DOHH2 (cell line): ENCODE data around the gene COL20A1.

Source experiments
- H3F3A ChIP-seq: fragments of 200-600 bp; sonication (generic), shearing (Covaris generic); 2 replicates; pipeline ENCODE4 v1.6.0; 2016; ENCODE audit warnings: antibody characterized with exemption, mild to moderate bottlenecking; ENCODE audit not compliant: control insufficient read depth, insufficient read depth
- H3K27ac ChIP-seq: fragments of 200-600 bp; sonication (generic); 2 replicates; pipeline ENCODE4 v1.5.1; 2014; ENCODE audit warnings: low read depth, mild to moderate bottlenecking, low read length, moderate library complexity
- H3K27me3 ChIP-seq: fragments of 200-600 bp; sonication (generic); 2 replicates; pipeline ENCODE4 v1.6.1; 2014; ENCODE audit warnings: mild to moderate bottlenecking, low read length, mixed read lengths; ENCODE audit not compliant: control insufficient read depth
- H3K36me3 ChIP-seq: fragments of 200-600 bp; sonication (generic); 2 replicates; pipeline ENCODE4 v1.6.1; 2014; ENCODE audit warnings: mild to moderate bottlenecking, low read length, moderate library complexity, mixed read lengths; ENCODE audit not compliant: control insufficient read depth
- H3K4me1 ChIP-seq: fragments of 200-600 bp; sonication (generic); 2 replicates; pipeline ENCODE4 v1.6.1; 2014; ENCODE audit warnings: mild to moderate bottlenecking, low read length, mixed read lengths; ENCODE audit not compliant: control insufficient read depth
- H3K4me2 ChIP-seq: fragments of 200-600 bp; sonication (generic); 2 replicates; pipeline ENCODE4 v1.6.0; 2014; ENCODE audit warnings: mild to moderate bottlenecking, low read length, moderate library complexity
- H3K4me3 ChIP-seq: fragments of 200-600 bp; sonication (generic); 2 replicates; pipeline ENCODE4 v1.5.1; 2014; ENCODE audit warnings: mild to moderate bottlenecking, low read length, mixed read lengths
- H3K79me2 ChIP-seq: fragments of 200-600 bp; sonication (generic); 2 replicates; pipeline ENCODE4 v1.6.1; 2014; ENCODE audit warnings: mild to moderate bottlenecking, low read length, mixed read lengths; ENCODE audit not compliant: control insufficient read depth
- H3K9me2 ChIP-seq: fragments of 200-600 bp; sonication (generic); replicated peaks from 2 replicates; pipeline ENCODE4 v1.6.1; 2014; ENCODE audit warnings: mild to moderate bottlenecking, low read length, mixed read lengths; ENCODE audit not compliant: control insufficient read depth
- H3K9me3 ChIP-seq: fragments of 200-600 bp; sonication (generic); 2 replicates; pipeline ENCODE4 v1.6.1; 2014; ENCODE audit warnings: antibody characterized with exemption, low read length, mixed read lengths; ENCODE audit not compliant: control insufficient read depth, insufficient read depth
- H4K20me1 ChIP-seq: fragments of 200-600 bp; sonication (generic); 2 replicates; pipeline ENCODE4 v1.6.0; 2014; ENCODE audit warnings: low read depth, mild to moderate bottlenecking, antibody characterized with exemption, low read length, moderate library complexity; ENCODE audit not compliant: control insufficient read depth, insufficient read depth
- EZH2phosphoT487 ChIP-seq: fragments of 200-600 bp; sonication (generic); IDR thresholded peaks from 2 replicates; pipeline ENCODE4 v1.6.1; 2017; ENCODE audit warnings: borderline replicate concordance, mild to moderate bottlenecking, antibody characterized with exemption, low read length, moderate library complexity, mixed read lengths
- TF ChIP-seq, protein P1 (sequence below): fragments of 200-600 bp; sonication (generic); IDR thresholded peaks from one replicate; pipeline ENCODE4 v1.5.1; 2014; ENCODE audit warnings: antibody characterized with exemption, mild to moderate bottlenecking, low read depth, low read length; ENCODE audit not compliant: poor library complexity, severe bottlenecking

COL20A1 gene

DNA sequence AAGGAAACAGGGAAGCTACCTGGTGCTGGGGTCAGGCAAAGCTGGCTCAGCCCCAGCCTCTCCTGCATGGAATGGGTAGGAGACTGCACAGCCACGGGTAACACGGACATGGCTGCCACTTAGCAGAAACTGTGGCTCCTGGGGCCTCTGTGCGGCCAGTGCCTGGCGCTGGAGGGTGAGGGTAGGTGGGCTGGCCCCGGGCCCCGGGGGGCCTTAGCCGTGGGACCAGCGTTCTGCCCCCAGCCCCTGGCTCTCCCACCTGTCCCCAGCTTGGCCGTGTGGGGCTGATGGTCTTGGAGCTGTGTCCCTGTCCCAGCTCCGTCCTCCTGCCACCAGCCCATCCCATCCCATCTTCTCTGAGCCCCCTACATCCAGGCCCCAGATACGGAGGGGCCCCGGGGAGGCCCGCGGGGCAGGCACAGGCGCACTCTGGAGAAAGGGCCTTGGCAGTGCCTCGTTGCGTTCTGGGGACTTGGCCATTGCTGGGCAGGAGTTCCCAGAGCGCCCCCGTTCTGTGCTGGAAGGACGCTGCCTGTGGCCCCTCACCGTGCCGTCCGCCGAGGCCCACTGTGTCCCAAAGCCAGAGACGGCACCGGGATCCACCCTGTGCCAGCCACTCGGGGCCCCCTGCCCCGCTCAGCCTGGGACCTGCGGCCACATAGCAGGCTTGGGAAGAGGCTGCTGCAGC lies 56.0 kb downstream of the COL20A1 start:
- Histone ChIP-seq H3F3A (no peaks in the 10 kb centered on the region), H3K36me3 (no peaks in the 10 kb centered on the region), H4K20me1 (no peaks in the 10 kb centered on the region), H3K4me2 (no peak overlapping the region), H3K4me3 (no peak overlapping the region), H3K27me3 (no peaks in the 10 kb centered on the region), H3K27ac (no peak overlapping the region), H3K9me3 (peaks cover 31% of the 10 kb centered on the region; the same call in 1 of the 2 replicates), H3K9me2 (no peaks in the 10 kb centered on the region), H3K4me1 (no peaks in the 10 kb centered on the region), H3K79me2 (no peaks in the 10 kb centered on the region)
- TF ChIP-seq EZH2phosphoT487 = no peak
- TF ChIP-seq, protein P1, sequence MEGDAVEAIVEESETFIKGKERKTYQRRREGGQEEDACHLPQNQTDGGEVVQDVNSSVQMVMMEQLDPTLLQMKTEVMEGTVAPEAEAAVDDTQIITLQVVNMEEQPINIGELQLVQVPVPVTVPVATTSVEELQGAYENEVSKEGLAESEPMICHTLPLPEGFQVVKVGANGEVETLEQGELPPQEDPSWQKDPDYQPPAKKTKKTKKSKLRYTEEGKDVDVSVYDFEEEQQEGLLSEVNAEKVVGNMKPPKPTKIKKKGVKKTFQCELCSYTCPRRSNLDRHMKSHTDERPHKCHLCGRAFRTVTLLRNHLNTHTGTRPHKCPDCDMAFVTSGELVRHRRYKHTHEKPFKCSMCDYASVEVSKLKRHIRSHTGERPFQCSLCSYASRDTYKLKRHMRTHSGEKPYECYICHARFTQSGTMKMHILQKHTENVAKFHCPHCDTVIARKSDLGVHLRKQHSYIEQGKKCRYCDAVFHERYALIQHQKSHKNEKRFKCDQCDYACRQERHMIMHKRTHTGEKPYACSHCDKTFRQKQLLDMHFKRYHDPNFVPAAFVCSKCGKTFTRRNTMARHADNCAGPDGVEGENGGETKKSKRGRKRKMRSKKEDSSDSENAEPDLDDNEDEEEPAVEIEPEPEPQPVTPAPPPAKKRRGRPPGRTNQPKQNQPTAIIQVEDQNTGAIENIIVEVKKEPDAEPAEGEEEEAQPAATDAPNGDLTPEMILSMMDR = no peak

DNA sequence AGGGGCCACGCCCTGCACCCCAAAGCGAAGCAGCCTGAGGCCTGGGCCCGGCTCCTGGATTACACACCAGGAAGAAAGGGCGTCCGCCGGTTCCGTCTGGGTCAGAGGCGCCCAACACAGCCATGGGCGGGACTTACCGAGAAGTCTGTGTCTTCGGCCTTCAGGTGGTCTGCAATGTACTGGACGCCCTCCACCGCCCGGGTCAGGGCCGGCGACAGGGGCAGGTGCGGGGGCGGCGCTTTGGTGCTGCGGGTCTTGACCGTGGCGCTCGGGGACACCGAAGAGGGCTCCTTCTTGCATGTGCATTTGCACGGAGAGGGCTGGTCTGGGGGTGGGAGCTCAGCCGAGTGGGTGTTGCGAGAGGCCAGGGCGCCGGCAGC lies 56.5 kb downstream of the COL20A1 start:
- no peaks in the 10 kb centered on the region for H3K27me3 ChIP-seq
- no peak for TF ChIP-seq EZH2phosphoT487
- TF ChIP-seq, protein P1 = no peak

DNA sequence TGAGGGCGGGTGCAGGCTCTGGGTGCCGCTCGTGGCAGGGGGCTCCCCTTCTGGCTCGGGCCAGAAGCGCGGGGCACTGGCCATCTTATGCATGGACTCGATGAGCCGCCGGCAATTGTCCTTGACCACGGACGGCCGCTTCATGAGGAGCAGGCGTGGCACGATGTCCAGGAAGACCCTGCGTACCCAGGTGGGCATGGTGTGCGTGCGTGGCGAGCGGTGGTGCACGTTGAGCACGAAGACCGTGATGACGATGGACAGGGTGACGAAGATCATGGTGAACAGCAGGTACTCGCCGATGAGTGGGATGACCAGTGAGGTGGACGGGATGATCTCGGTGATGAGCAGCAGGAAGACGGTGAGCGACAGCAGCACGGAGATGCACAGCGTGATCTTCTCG lies 57.2 kb downstream of the COL20A1 start:
- Histone ChIP-seq H3K9me3 (peaks cover 31% of the 10 kb centered on the region; the same call in 1 of the 2 replicates), H3F3A (no peaks in the 10 kb centered on the region), H3K9me2 (no peaks in the 10 kb centered on the region), H3K4me2 (no peak overlapping the region), H3K27me3 (no peaks in the 10 kb centered on the region), H3K27ac (no peak overlapping the region), H3K36me3 (no peaks in the 10 kb centered on the region), H3K4me1 (no peaks in the 10 kb centered on the region), H3K79me2 (no peaks in the 10 kb centered on the region), H3K4me3 (no peak overlapping the region), H4K20me1 (no peaks in the 10 kb centered on the region)
- TF ChIP-seq, protein P1 = no peak
- no peak for TF ChIP-seq EZH2phosphoT487

More for the DNA sequence above, 56.5 kb downstream of the COL20A1 start:
- H4K20me1 ChIP-seq = no peaks in the 10 kb centered on the region
- no peak overlapping the region for H3K4me2 ChIP-seq
- H3K4me1 ChIP-seq = no peaks in the 10 kb centered on the region
- H3K4me3 ChIP-seq = no peak overlapping the region
- no peaks in the 10 kb centered on the region for H3K79me2 ChIP-seq
- no peaks in the 10 kb centered on the region for H3K36me3 ChIP-seq
- no peaks in the 10 kb centered on the region for H3K9me2 ChIP-seq
- peaks cover 31% of the 10 kb centered on the region; the same call in 1 of the 2 replicates for H3K9me3 ChIP-seq
- no peaks in the 10 kb centered on the region for H3F3A ChIP-seq
- no peak overlapping the region for H3K27ac ChIP-seq
